Transverse colon (tissue), 4 donors: ENCODE results near the gene PHF14.

Experiments
- CTCF ChIP-seq, 5 experiments: fragments of 200-600 bp in 3 of 5; fragments of 450-650 bp in 2 of 5; sonication (generic) in 3 of 5; IDR thresholded peaks; 1 replicate in 2 of 5; 2 replicates in 3 of 5; pipeline ENCODE4 v1.5.1; 2016 to 2017; ENCODE audit warnings: antibody characterized with exemption in 5 of 5, inconsistent platforms in 3 of 5, mild to moderate bottlenecking in 2 of 5, moderate library complexity in 1 of 5
- POLR2A ChIP-seq: fragments of 450-650 bp; IDR thresholded peaks from one replicate; pipeline ENCODE4 v1.6.1; 2016; ENCODE audit warnings: antibody characterized with exemption, mild to moderate bottlenecking, moderate library complexity
- POLR2AphosphoS5 ChIP-seq, 3 donors: sonication (generic); formaldehyde crosslinking; IDR thresholded peaks; one replicate each; pipeline ENCODE4 v1.6.1; 2016; ENCODE audit warnings: antibody characterized with exemption in 3 of 3

- no peak for TF ChIP-seq CTCF (IDR thresholded peaks at IDR 0.05)
- TF ChIP-seq POLR2A = no peak
- TF ChIP-seq POLR2AphosphoS5 (IDR thresholded peaks at IDR 0.05) = no peak
These were observed 197.3 kb downstream of the PHF14 start for GRCh38 chr7:11170863-11171568.
